Measurements from ENCODE around the gene ACAP3. TPM values are rescaled to one million over a fixed set of nuclear protein-coding genes. Genes with fewer than 3 reads are reported as not detected.

ACAP3 gene
- total RNA-seq, 4 donors from 2014 or later = 78.1 to 156 (median 110) TPM

- Histone ChIP-seq H3K36me3 (peaks cover 0 to 61% (median 0%) of the 10 kb centered on the region in 3 donors), H3K4me3 (no peak overlapping the region), H3K4me1 (peaks cover 0 to 30% (median 23%) of the 10 kb centered on the region in 4 donors), H3K27ac (no peak overlapping the region), H3K9me3 (no peaks in the 10 kb centered on the region), H3K27me3 (no peaks in the 10 kb centered on the region)
- DNase-seq = no peak
- TF ChIP-seq POLR2A (IDR thresholded peaks at IDR 0.05) (no peak), CTCF (IDR thresholded peaks at IDR 0.05) (no peak)
These were observed 40.0 kb downstream of the ACAP3 start for GRCh38 chr1:1267488-1268283.

- peaks cover 0 to 83% (median 0%) of the 10 kb centered on the region in 3 donors for H3K36me3 ChIP-seq
- TF ChIP-seq CTCF (IDR thresholded peaks at IDR 0.05) = no peak
- no peak for TF ChIP-seq POLR2A (IDR thresholded peaks at IDR 0.05)
- no peak overlapping the region for H3K4me3 ChIP-seq
- no peak for DNase-seq
- H3K4me1 ChIP-seq = peaks cover 0 to 2% (median 0%) of the 10 kb centered on the region in 4 donors
- no peaks in the 10 kb centered on the region for H3K9me3 ChIP-seq
- H3K27me3 ChIP-seq = no peaks in the 10 kb centered on the region
- H3K27ac ChIP-seq = no peak overlapping the region
These were observed 42.9 kb downstream of the ACAP3 start for GRCh38 chr1:1264868-1265272.

- no peaks in the 10 kb centered on the region for H3K9me3 ChIP-seq
- no peak overlapping the region for H3K4me3 ChIP-seq
- no peak overlapping the region for H3K27ac ChIP-seq
- TF ChIP-seq CTCF (IDR thresholded peaks at IDR 0.05) (no peak), POLR2A (IDR thresholded peaks at IDR 0.05) (no peak)
- no peaks in the 10 kb centered on the region for H3K4me1 ChIP-seq
- no peaks in the 10 kb centered on the region for H3K27me3 ChIP-seq
- no peak for DNase-seq
- H3K36me3 ChIP-seq = peaks cover 0 to 91% (median 0%) of the 10 kb centered on the region in 3 donors
These were observed 43.7 kb downstream of the ACAP3 start for GRCh38 chr1:1264026-1264425.

GRCh38 chr1:1262758-1263157 is 45.0 kb downstream of the ACAP3 start:
- H3K36me3 ChIP-seq = peaks cover 0 to 86% (median 0%) of the 10 kb centered on the region in 3 donors

GRCh38 chr1:1262071-1262470 is 45.7 kb downstream of the ACAP3 start:
- no peak overlapping the region for H3K27ac ChIP-seq
- H3K4me3 ChIP-seq = no peak overlapping the region
- H3K9me3 ChIP-seq = no peaks in the 10 kb centered on the region
- H3K36me3 ChIP-seq = peaks cover 0 to 80% (median 0%) of the 10 kb centered on the region in 3 donors
- no peak for TF ChIP-seq POLR2A (IDR thresholded peaks at IDR 0.05)
- no peak for TF ChIP-seq CTCF (IDR thresholded peaks at IDR 0.05)
- no peaks in the 10 kb centered on the region for H3K27me3 ChIP-seq
- no peak for DNase-seq
- H3K4me1 ChIP-seq = no peaks in the 10 kb centered on the region

More at GRCh38 chr1:1262758-1263157, 45.0 kb downstream of the ACAP3 start:
- H3K27me3 ChIP-seq = no peaks in the 10 kb centered on the region
- TF ChIP-seq POLR2A (IDR thresholded peaks at IDR 0.05) (no peak), CTCF (IDR thresholded peaks at IDR 0.05) (no peak)
- no peak overlapping the region for H3K27ac ChIP-seq
- no peak for DNase-seq
- H3K9me3 ChIP-seq = no peaks in the 10 kb centered on the region
- no peaks in the 10 kb centered on the region for H3K4me1 ChIP-seq
- H3K4me3 ChIP-seq = no peak overlapping the region

All from Peyer's patch (tissue), 4 donors.